ENCODE measurements around the gene N4BP2L1. TPM values are rescaled to one million over a fixed set of nuclear protein-coding genes. Genes with fewer than 3 reads are reported as not detected.

Gene N4BP2L1
- 0.31 to 0.74 TPM (median 0.42 TPM) in 5 replicates for total RNA-seq (2022; extraction: Qiagen RNA extraction)

DNA sequence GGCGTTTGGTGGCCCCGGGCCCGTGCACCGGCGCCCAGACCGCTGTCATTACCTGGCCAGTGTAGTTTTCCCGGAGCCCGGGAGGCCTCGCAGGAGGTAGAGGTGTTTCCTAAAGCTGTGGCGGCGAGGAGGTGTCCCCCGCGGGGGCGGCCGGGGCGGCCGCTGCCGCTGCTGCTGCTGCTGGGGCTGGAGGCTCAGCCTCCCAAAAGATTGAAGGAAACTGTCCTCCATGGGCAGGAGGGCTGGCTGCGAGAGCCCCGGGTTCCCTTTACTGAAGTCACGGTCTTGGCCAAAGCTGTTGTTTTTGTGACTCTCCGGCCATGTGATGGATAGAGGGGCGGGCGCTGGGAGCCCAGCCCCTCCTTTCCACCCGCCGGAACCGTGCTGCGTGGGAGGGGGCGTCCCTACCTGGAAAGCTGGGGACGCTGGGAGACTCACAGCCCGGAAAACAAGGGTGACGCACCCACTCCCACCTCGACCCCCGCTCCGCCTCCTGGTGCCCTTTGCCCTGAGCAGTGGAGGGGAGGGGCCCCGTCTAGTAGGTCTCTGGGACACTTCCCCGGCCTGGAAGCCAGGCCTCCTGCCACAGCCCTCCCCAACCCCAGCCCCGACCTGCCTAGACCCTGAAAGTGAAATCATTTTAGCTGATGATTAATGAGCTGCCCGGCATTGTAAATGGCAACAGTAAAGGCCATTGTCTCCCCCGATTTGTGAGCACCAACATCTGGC lies at the start of gene N4BP2L1:
N4BP2L1 (minus strand) TSS at position 279 of the 729 bp plus-strand sequence; CDS start at position 231, 48 bp downstream.

Other genes with a start within 250 kb of the N4BP2L1 start
- gene ZAR1L, start 112.8 kb downstream of the N4BP2L1 start, total RNA-seq (2022; extraction: Qiagen RNA extraction): 0.11 TPM in 1 of 5 replicates, not detected in the others
- 3.7 to 6.5 TPM (median 4.8 TPM) in 5 replicates for gene BRCA2, start 112.6 kb downstream of the N4BP2L1 start, total RNA-seq (2022; extraction: Qiagen RNA extraction)
- gene N4BP2L2, start 110.7 kb upstream of the N4BP2L1 start, total RNA-seq (2022; extraction: Qiagen RNA extraction): 20.2 to 21.8 TPM (median 20.8 TPM) in 5 replicates
- 8.8 to 12.7 TPM (median 9.5 TPM) in 5 replicates for gene PDS5B, start 158.3 kb upstream of the N4BP2L1 start, total RNA-seq (2022; extraction: Qiagen RNA extraction)

Data from A549 treated with Mapracorat at 1 μM for 4 hours (cell line).